ENCODE results near the gene CFAP157. TPM values are rescaled to one million over a fixed set of nuclear protein-coding genes. Genes with fewer than 3 reads are reported as not detected.
A peak's percentile ranks its signal among the peaks of the same experiment; 100 is the strongest.

CFAP157 gene
- total RNA-seq (under 1 TPM; 0.58 to 0.99 TPM), polyA plus RNA-seq (under 1 TPM; 0.18 to 0.32 (median 0.23) TPM), total RNA-seq (0.06 to 0.98 (median 0.39) reads per million in 6 experiments)

DNA sequence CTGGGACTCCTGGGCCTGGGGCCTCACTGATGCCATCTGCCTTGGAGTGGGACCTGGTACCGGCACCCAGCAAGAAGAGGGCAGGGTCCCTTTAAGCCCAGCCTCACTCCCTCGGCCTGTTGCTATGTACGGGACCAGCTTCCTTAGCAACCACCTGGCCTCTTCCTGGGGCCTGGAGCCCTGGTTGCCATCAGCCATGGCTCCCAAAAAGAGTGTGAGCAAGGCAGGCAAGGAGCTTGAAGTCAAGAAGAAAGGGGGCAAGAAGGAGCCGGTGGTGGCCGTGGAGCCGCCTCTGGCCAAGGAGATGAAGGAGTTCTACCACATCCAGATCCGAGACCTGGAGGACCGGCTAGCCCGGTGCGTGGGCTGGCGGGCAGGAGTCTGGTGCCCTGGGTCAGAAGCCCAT is at the start of gene CFAP157:
TSS of gene CFAP157 (plus strand) at position 153 of the 406 bp plus-strand sequence. CDS start at position 197, 44 bp downstream.
- peaks cover 0 to 2% (median 0%) of the 10 kb centered on the region in 9 donors for H3K9me3 Mint-ChIP-seq
- ATAC-seq: no peak
- H3K4me3 Mint-ChIP-seq: peak within 1 kb of the TSS in 2 of 10 donors; percentile 15 to 39
- H3K27me3 Mint-ChIP-seq: peaks cover 0 to 1% (median 0%) of the 10 kb centered on the region in 5 donors
- H3K36me3 Mint-ChIP-seq: no peaks in the 10 kb centered on the region
- POLR2A ChIA-PET: interaction anchor here (1.0 kb wide), 1 partner anchor 9 kb away, joined by 3 read pairs; the partner anchor contains the start of gene PTRH1
- H3K27ac Mint-ChIP-seq: peak within 1 kb of the TSS in 6 of 10 donors; percentile 27 to 87 (median 64)
- no peak for DNase-seq
- peaks cover 15 to 27% (median 25%) of the 10 kb centered on the region in 4 donors for H3K4me1 Mint-ChIP-seq

DNA sequence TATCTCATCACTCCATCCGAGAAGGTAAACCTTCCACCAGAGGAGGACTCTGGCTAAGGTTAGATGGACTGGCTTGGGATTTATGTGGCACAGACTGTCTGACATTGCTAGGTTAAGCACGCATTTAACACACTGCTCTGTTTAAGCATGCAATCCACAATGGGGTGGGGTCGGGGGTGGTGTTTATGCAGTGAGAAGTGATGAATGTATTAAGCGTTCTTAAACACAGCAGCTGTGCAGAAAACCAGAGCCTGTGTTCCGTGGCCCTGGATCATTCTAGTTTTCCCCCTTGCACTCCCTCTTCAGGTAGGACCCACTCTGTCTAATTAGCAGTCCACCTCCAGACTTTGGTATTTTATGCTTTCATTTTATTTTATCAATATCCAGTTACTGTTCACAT is 48.4 kb upstream of the CFAP157 start:
- Mint-ChIP-seq H3K4me1 (no peaks in the 10 kb centered on the region), H3K27me3 (no peaks in the 10 kb centered on the region), H3K4me3 (no peak overlapping the region), H3K27ac (no peak overlapping the region), H3K36me3 (peaks cover 0 to 63% (median 17%) of the 10 kb centered on the region in 3 donors), H3K9me3 (no peaks in the 10 kb centered on the region)
- ATAC-seq: no peak
- POLR2A ChIA-PET: interaction anchor here (0.7 kb wide), 1 partner anchor 442 kb away, joined by 6 read pairs; no protein-coding TSS in a partner anchor
- DNase-seq: no peak

DNA sequence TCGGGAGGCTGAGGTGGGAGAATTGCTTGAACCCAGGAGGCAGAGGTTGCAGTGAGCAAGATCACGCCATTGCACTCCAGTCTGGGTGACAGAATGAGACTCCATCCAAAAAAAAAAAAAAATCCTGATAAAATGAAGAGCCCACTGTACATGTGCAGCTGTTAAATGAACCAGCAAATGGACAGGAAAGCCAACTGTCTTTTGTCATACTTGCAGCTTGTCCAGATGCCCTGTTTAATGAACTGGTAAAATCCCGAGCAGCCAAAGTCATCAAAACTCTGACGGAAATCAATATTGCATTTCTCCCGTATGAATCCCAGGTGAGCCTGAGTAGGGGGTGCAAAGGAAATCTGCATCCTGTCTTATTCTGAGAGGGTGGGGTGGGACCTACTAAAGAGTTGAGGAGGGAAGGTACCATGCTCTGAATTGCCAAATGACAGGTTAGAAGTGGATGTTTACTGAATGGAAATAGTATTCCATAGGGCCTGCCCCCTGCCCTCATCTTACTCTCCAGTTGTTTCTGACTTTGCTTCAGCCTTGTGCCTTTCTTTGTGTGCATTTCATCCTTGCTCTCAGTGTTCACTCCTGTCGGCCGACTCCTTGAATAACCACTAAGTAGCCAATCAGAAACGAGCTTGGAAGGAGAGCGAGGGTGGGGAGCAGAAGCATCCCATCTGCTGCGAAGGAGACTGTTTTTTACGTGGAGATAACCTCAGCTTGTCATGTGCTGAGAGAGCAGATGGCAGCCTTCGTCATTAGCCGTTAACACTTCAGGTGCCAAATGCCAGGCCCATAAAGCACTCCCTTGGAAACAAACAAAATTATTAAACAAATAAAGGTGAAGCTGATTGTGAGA is 45.7 kb upstream of the CFAP157 start:
- Mint-ChIP-seq H3K27me3 (no peaks in the 10 kb centered on the region), H3K4me3 (no peak overlapping the region), H3K4me1 (no peaks in the 10 kb centered on the region), H3K27ac (peak overlapping the region in 1 of 10 donors; percentile 15), H3K9me3 (no peaks in the 10 kb centered on the region), H3K36me3 (peaks cover 0 to 62% (median 17%) of the 10 kb centered on the region in 3 donors)
- POLR2A ChIA-PET: no interaction called here
- DNase-seq (no peak), ATAC-seq (no peak)

DNA sequence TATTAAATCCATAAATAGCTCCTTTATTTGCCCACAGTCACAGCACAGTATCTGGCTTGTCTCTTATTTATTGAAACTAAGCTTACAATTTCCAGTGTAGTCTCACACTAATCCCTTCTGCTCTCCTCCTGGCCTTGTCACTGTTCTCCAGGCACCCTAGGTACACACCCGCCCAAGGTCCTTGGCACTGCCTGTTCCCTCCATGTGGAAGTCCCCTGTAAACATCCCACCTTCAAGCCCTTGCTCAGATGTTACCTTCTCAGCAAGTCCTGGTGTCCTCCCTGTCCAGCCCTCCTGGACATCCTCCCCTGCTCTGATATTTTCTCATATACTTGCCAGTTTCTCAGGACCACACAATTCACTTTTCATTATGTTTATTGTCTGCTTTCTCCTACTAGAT is 44.2 kb upstream of the CFAP157 start:
- Mint-ChIP-seq H3K36me3 (peaks cover 0 to 69% (median 19%) of the 10 kb centered on the region in 3 donors), H3K27me3 (no peaks in the 10 kb centered on the region), H3K9me3 (no peaks in the 10 kb centered on the region), H3K27ac (no peak overlapping the region), H3K4me3 (no peak overlapping the region), H3K4me1 (no peaks in the 10 kb centered on the region)
- DNase-seq: no peak
- POLR2A ChIA-PET: no interaction called here
- ATAC-seq: no peak

DNA sequence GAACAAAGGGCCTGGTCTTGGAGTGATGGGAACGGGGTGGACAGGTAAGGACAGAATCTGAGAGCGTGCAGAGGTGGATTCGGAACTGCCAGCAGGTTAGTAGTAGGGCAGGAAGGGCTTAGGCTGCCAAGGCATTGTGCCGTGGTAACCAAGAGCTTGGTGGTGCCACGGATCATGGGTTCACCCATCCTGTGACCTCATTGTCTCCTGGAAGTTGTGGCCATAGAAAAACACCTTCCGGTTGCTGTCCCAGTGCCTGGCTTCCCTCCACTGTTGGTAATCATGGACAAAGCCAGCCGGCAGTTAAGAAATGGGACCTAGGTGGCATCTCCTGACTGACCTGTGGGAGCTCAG is 42.5 kb upstream of the CFAP157 start:
- POLR2A ChIA-PET: no interaction called here
- no peak for DNase-seq
- H3K9me3 Mint-ChIP-seq: no peaks in the 10 kb centered on the region
- no peak overlapping the region for H3K4me3 Mint-ChIP-seq
- H3K27ac Mint-ChIP-seq: no peak overlapping the region
- no peaks in the 10 kb centered on the region for H3K27me3 Mint-ChIP-seq
- H3K4me1 Mint-ChIP-seq: no peaks in the 10 kb centered on the region
- peaks cover 0 to 71% (median 21%) of the 10 kb centered on the region in 3 donors for H3K36me3 Mint-ChIP-seq
- no peak for ATAC-seq

DNA sequence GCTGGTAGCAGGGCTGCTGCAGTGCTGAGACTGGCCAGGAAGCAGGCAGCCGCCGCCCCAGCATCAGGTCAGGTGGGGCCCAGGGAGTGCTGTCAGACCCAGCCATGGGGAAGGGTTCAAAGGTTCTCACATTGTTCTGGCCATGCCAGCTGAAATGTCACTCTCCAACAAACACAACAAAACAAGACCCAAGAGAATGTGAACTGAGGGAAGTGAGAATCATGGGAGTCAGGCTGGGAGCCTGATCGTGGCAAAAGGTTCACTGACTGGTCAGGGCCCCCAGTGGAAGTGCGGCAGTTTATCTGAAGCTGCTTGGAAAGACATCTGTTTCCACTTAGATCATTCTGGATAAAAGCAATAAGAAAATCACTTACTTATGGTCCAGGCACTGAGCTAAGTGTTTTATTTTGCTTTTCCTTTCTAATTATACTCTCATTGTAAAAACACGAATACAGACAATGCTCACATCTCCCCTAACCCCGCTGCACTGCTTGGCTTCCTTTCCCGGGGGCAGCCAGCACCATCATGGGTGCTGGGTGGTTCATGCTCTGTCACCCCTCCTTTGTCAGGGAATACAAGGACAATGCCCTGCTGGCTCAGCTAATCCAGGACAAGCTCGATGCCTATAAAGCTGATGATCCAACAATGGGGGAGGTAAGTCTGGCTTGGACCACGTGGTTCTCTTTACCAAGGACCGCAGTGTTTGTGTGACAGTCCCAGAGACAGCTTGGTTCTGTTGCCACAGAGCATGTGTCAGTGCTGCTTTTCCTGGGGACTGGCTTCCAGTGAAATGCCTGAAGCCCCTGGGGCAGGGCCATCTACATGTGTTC is 41.9 kb upstream of the CFAP157 start:
- DNase-seq: no peak
- H3K9me3 Mint-ChIP-seq: no peaks in the 10 kb centered on the region
- H3K4me3 Mint-ChIP-seq: no peak overlapping the region
- no peaks in the 10 kb centered on the region for H3K27me3 Mint-ChIP-seq
- peaks cover 0 to 65% (median 21%) of the 10 kb centered on the region in 3 donors for H3K36me3 Mint-ChIP-seq
- no peak for ATAC-seq
- peak overlapping the region in 1 of 10 donors; percentile 63 for H3K27ac Mint-ChIP-seq
- POLR2A ChIA-PET: no interaction called here
- H3K4me1 Mint-ChIP-seq: no peaks in the 10 kb centered on the region

DNA sequence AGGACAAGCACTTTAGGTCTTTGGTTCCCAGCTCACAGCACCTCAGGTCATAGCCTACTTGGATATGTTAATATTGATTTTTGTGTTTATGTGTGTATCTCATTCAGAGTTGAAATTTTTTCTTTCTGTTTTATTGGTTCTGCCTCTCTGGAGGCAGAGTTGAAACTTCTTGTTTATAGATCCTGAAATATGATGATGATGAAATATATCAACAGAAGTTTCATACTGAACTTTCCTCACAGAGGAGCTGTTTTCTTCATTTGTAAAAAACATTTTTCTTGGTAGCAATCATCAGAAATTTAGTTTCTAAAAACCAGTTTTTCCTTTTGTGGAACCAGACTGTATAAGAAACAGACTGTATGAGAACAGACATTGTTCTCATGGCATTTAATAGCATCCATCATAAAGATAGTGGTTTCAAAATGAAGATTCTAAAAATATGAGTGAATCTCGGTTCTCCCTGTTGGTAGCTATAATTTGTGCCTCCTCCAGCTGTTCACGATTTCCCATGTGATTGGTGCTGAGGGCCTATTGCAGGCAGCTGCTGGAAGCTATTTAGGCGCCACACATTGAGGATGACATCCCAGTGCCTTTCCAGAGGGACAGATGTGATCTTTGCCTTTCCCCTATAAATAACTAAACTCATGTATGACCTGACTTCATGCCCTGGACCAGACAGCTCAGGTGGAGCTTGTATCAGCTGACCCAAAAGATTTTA is 39.5 kb upstream of the CFAP157 start:
- H3K4me3 Mint-ChIP-seq: no peak overlapping the region
- H3K36me3 Mint-ChIP-seq: peaks cover 0 to 62% (median 20%) of the 10 kb centered on the region in 3 donors
- POLR2A ChIA-PET: no interaction called here
- H3K27ac Mint-ChIP-seq: no peak overlapping the region
- H3K4me1 Mint-ChIP-seq: peaks cover 0 to 2% (median 0%) of the 10 kb centered on the region in 4 donors
- no peaks in the 10 kb centered on the region for H3K9me3 Mint-ChIP-seq
- ATAC-seq (no peak), DNase-seq (no peak)
- no peaks in the 10 kb centered on the region for H3K27me3 Mint-ChIP-seq

DNA sequence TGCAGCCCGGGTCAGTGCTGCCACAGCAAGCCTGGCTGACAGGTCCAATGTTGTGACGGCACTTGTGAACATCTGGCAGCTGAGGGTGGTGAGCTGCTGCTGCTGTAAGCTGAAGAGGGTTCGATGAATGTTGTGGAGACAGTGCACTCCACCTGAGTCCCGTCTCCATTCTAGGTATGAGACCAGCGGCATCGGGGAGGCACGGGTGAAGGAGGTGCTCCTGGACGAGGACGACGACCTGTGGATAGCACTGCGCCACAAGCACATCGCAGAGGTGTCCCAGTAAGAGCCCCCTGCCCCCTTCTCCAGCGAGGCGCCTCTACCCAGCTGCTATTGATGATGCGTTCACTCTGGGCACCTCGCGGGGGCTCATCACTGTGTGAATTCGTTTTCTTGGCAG is 38.9 kb upstream of the CFAP157 start:
- POLR2A ChIA-PET: interaction anchor here (0.6 kb wide), 1 partner anchor 199 kb away, joined by 4 read pairs; no protein-coding TSS in a partner anchor
- H3K27me3 Mint-ChIP-seq: no peaks in the 10 kb centered on the region
- no peak overlapping the region for H3K4me3 Mint-ChIP-seq
- H3K4me1 Mint-ChIP-seq: peaks cover 0 to 2% (median 0%) of the 10 kb centered on the region in 4 donors
- H3K9me3 Mint-ChIP-seq: no peaks in the 10 kb centered on the region
- H3K36me3 Mint-ChIP-seq: peaks cover 0 to 60% (median 20%) of the 10 kb centered on the region in 3 donors
- no peak for DNase-seq
- ATAC-seq: no peak
- no peak overlapping the region for H3K27ac Mint-ChIP-seq

DNA sequence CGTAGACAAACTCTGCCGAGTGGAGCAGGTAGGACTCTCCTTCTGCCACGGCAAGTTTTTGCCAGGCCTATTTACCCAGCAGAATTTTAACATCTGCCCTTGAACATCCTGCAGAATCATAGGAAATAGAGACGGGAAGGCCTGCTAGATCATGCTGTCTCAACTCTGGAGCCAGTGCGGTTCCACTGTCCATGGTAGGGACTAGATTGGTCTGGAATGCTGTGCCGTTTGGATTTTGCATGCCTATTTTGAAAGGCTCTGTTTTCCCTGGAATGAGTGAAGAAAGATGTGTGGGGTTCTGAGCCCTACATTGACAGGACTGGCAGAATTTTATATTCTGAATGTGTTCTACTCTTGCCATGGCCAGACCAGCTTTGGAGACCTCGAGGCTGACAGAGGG is 33.6 kb upstream of the CFAP157 start:
- Mint-ChIP-seq H3K4me3 (no peak overlapping the region), H3K27ac (peak overlapping the region in 1 of 10 donors; percentile 46), H3K4me1 (peaks cover 0 to 2% (median 0%) of the 10 kb centered on the region in 4 donors), H3K27me3 (no peaks in the 10 kb centered on the region), H3K36me3 (peaks cover 0 to 41% (median 12%) of the 10 kb centered on the region in 3 donors), H3K9me3 (no peaks in the 10 kb centered on the region)
- ATAC-seq (no peak), DNase-seq (no peak)
- POLR2A ChIA-PET: no interaction called here

DNA sequence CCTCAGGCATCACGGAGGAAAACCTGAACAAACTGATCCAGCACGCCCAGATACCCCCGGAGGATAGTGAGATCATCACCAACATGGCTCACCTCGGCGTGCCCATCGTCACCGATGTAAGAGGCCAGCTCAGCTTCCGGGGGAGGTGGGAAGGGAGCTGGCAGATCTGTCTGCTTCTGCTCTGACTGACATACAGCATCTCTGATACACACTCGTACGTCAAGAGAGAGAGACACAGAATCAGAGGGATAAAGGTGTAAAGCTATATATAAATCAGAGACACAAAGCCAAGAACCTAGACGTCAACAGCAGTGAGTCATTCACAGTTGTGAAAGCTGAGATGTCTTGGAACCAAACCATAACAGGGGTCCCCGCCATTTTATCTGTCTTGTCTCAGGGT is 30.1 kb upstream of the CFAP157 start:
- Mint-ChIP-seq H3K4me3 (no peak overlapping the region), H3K27ac (peak overlapping the region in 1 of 10 donors; percentile 9), H3K9me3 (no peaks in the 10 kb centered on the region), H3K36me3 (peaks cover 0 to 50% (median 12%) of the 10 kb centered on the region in 3 donors), H3K27me3 (no peaks in the 10 kb centered on the region), H3K4me1 (no peaks in the 10 kb centered on the region)
- ATAC-seq (no peak), DNase-seq (no peak)
- POLR2A ChIA-PET: no interaction called here

DNA sequence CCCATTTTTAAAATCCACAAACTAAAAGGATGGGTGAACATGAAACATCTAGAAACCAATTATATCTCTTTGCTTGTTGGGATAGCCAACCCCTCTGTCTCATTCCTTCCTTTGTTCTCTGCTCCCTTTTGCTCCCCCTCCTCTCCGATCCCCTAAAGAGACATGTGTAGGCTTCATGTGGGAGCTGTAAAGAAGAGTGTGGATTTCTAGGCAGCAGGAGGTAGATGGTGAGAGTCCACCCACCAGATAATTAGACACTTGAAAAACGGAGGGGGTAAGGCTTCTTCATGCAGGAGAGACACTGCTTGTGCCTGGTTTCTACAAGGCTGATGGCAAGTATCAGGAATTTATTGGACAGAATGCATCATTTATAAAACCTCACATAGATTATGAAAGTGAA is 27.3 kb upstream of the CFAP157 start:
- POLR2A ChIA-PET: no interaction called here
- Mint-ChIP-seq H3K27me3 (no peaks in the 10 kb centered on the region), H3K9me3 (no peaks in the 10 kb centered on the region), H3K27ac (peak overlapping the region in 1 of 10 donors; percentile 35), H3K36me3 (peaks cover 0 to 51% (median 10%) of the 10 kb centered on the region in 3 donors), H3K4me3 (no peak overlapping the region), H3K4me1 (no peaks in the 10 kb centered on the region)
- DNase-seq: no peak
- no peak for ATAC-seq

DNA sequence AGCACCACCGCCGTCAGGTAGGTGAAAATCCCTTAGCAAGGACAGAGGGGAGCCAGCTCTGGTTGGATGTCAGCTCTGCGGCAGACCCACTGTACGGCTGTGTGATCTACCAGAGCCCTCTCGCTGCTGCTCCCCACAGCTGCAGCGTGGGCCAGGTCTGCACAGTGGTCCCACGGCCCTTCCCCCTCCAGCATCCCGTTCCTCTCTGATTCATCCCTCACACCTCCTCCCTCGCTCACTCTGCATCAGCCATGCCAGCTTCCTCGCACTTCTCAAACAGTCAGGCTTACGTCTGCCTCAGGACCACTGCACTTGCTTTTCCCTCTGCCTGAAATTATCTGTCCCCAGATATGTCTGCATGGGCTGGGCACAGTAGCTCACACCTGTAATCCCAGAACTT is 26.6 kb upstream of the CFAP157 start:
- no peaks in the 10 kb centered on the region for H3K27me3 Mint-ChIP-seq
- H3K27ac Mint-ChIP-seq: peak overlapping the region in 3 of 10 donors; percentile 27 to 49 (median 41)
- DNase-seq (no peak), ATAC-seq (no peak)
- peaks cover 0 to 57% (median 9%) of the 10 kb centered on the region in 3 donors for H3K36me3 Mint-ChIP-seq
- H3K4me1 Mint-ChIP-seq: no peaks in the 10 kb centered on the region
- H3K4me3 Mint-ChIP-seq: peak overlapping the region in 1 of 10 donors; percentile 24
- no peaks in the 10 kb centered on the region for H3K9me3 Mint-ChIP-seq
- POLR2A ChIA-PET: no interaction called here

Measured in naive thymus-derived CD8-positive, alpha-beta T cell (primary cell).